Measurements from ENCODE around the gene TLR1.
A peak's percentile ranks its signal among the peaks of the same experiment; 100 is the strongest.
"Not testable (repeated sequence)": the region's sequence is repeated elsewhere in the genome, so short reads cannot be mapped to it uniquely, and the experiment has no call there.

TLR1 gene

GRCh38 chr4:38806251-38806650 lies 1.7 kb upstream of the TLR1 start:
- not testable (repeated sequence) for DNase-seq (ENCODE audit: low read depth)

GRCh38 chr4:38805530-38806145 lies 1.0 kb upstream of the TLR1 start:
- no peak for DNase-seq (ENCODE audit: low read depth)

DNA sequence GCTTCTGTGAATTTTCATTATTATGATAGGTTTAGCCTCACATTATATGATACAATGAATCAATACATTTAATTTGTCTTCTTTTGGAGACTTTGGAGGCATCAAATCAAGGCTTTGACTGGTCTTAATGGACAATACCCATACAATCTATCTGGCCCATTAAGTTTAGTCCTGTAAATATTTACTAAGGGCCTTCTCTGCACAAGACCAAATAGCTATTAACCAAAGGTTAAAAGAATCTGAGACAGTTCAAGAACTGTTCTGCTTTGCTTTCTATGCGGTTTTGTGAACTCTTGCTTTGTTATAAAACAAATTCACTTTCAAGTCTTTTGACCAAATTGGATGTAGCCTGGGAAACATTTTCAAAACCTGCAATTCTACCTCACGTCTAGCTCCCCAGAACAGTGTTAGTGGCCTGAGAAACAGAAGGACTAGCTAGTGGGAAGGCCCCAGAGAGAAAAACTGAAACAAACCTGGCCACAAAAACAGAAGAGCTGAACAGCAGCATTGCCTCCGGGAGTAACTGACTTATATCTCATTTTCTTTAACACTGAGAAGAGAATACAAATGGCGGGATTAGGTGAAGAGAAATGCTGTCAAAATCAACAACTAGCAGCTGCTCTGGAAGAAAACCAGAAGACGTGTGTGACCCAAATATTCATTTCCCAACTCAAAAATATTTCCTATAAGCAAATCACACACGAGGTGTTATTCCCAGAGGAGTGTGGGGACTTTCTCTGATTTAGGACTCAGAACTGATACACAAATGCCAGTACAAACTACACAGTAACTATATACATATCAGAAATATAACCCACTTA lies 548 bp downstream of the TLR1 start:
- DNase-seq (ENCODE audit: low read depth) = no peak

- DNase-seq (ENCODE audit: low read depth) = no peak
These were observed 1.8 kb downstream of the TLR1 start for GRCh38 chr4:38802561-38803355.

DNA sequence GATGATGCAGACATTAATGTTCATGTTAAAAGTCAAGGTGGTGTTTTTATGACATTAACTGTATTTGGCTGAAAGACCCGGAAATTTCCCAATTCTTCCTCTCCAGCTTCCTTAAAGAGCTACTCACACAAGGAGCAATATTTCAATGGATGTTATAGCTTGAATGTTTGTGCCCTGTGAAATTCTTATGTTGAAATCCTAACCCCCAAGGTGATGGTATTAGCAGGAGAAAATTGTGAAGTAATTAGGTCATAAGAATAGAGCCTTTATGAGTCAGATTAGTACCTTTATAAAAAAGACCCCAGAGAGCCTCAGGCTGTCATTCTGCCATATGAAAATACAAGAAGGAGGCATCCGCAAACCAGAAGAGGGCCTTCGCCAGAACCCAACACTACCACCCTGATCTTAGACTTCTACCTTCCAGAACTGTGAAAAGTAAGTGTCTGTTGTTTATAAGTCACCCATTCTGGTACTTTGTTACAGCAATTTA lies 3.6 kb downstream of the TLR1 start:
- no peak for DNase-seq (ENCODE audit: low read depth)

GRCh38 chr4:38800366-38800765 lies 4.2 kb downstream of the TLR1 start:
- DNase-seq (ENCODE audit: low read depth) = no peak

- DNase-seq (ENCODE audit: low read depth) = no peak
These were observed 9.5 kb downstream of the TLR1 start for GRCh38 chr4:38795087-38795486.

GRCh38 chr4:38794051-38794450 lies 10.5 kb downstream of the TLR1 start:
- DNase-seq (ENCODE audit: low read depth) = no peak

DNA sequence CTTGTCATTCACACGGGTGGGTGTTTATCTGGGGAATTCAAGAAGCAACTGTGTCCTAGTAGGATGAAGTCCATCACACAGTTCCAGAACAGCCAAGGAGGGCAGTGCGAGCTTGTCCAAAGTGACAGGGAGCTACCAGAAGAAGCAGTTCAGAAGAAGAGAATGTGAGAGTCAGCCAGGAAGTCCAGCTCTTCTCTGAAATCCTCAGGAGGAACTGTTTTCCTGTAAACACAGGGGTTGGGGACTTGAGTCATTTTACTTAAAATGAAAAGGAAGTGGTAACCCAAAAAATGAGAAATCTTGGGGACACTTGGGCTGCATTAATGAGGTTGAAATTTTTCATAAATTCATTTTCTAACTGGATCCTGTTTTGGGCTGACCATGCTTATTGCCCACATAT lies 13.6 kb downstream of the TLR1 start:
- no peak for DNase-seq (ENCODE audit: low read depth)

- DNase-seq (ENCODE audit: low read depth) = no peak
These were observed 16.3 kb downstream of the TLR1 start for GRCh38 chr4:38788317-38788716.

- DNase-seq (ENCODE audit: low read depth) = no peak
These were observed 16.9 kb downstream of the TLR1 start for GRCh38 chr4:38787693-38788092.

GRCh38 chr4:38785901-38786402 lies 18.6 kb downstream of the TLR1 start:
- no peak for DNase-seq (ENCODE audit: low read depth)

DNA sequence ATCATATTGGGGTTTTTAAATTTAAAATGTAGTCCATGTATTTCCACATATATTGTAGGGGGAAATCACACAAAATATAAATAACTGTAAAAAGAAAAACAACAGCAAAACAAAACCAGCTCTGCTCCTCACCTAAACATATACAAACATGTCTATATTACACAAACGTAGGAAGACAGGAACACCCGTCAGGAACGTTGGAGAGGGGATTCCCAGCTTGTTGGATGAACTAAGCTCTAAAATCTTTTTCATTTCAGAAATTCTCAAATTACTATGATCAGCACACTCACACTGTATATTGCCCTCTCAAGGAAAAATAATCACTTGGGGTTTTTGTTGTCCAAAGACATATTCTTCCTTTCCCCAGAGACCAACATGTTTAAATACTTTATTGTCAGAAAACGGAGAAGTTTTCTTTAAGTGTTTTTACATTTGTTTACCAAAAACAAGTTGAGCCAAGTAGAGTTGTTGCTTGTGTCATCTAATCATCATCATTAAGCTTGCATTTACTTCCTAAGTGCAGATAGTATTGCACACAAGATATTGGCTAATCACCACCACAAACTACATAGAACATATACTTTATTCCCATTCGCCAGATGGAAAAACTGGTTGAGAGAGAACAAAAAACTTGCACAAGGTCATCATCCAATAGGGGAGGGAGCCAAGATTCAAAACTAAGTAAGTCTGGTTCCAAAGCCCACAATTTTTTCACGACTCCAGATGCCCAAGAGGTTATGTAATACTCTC lies 19.4 kb downstream of the TLR1 start:
- no peak for DNase-seq (ENCODE audit: low read depth)

- DNase-seq (ENCODE audit: low read depth) = no peak
These were observed 20.4 kb downstream of the TLR1 start for GRCh38 chr4:38784141-38784540.

DNA sequence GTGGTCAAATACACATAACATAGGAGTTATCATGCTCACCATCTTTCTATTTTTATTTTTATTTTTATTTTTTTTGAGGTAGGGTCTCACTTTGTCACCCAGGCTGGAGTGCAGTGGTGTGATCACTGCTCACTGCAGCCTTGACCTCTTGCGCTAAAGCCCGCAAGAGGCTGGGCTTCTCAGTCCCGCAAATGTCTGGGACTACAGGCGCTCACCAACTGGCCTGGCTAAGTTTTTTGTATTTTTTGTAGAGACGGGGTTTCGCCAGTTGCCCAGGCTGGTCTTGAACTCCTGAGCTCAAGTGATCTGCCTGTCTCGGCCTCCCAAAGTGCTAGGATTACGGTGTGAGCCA lies 21.5 kb downstream of the TLR1 start:
- DNase-seq (ENCODE audit: low read depth) = no peak

DNA sequence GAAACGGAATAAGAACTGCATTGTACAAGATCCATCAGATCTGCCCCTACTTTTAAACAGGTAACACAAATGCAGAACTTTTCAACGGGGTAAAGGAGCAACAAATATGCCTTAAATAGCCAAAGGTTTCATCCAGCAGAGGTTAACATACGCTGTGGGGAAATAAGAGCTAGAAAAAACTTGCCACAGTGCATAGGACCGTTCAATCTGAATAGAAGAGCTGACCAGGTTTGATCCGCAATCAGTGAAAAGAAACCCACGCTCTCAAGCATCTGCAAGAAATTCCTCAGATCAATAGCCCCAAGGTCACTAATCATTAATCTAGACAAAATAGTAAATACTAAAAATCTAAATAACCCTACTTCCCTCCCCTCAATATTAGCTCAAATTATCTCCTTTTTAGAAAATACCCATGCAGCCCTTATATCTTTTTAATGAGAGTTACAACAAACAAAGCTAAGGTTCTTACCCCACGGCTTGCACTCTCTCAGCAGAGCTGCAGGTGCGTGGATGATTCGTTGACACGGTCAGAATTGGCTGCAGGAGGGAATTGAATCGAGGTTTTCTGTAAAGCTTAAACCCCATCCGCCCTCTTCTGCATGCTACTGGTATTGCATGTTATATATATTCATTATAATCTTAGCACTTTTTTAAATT lies 22.0 kb downstream of the TLR1 start, which contains the start of gene TLR10:
Gene TLR10 (minus strand): TSS at position 539 of the 657 bp plus-strand sequence. CDS start 7,400 bp downstream, outside the sequence.
- DNase-seq (ENCODE audit: low read depth) = peak; percentile 21

DNA sequence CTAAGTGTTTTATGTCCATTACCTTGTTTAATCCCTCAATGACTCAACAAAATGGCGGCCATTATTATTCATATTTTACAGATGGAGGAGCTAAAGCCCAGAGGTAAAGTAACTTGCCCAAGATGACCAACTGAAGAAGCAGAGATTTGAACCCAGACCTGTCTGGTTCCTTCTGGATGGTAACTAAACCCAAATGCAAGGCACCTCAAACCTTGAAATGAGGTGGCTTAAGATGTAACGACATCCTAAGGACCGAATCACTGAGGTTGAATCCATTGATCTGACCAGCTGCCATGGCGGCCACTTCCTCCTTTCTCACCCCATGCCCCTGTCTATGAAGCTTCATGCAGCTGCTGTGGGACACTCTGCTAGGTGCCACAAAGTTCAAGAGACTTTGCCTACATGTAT lies 22.7 kb downstream of the TLR1 start:
- DNase-seq (ENCODE audit: low read depth) = no peak

DNA sequence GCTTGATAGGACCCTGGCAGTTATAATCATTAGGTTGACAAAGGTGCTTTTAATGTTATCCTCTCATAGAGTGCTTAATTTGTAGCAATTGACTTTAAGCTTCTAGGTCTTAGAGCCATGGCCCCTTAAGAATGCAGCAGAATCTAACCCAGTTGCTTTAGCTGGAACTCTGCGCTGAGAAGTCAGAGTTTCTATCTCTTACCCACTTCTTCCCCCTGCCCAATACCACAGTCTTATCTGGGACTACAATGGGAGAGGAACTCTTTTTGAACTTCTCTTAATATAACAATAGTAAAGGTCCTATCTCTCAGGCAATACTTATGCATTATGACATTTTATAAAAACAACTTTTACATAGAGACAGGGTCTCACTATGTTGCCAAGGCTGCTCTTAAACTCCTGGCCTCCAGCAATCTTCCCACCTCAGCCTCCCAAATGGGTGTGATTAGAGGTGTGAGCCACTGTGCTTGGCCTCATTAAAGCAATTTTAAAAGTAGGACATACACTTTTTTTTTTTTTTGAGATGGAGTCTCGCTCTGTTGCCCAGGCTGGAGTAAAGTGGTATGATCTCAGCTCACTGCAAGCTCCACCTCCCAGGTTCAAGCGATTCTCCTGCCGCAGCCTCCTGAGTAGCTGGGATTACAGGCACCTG lies 23.6 kb downstream of the TLR1 start:
- no peak for DNase-seq (ENCODE audit: low read depth)

GRCh38 chr4:38779790-38780189 lies 24.8 kb downstream of the TLR1 start:
- DNase-seq (ENCODE audit: low read depth) = no peak

DNA sequence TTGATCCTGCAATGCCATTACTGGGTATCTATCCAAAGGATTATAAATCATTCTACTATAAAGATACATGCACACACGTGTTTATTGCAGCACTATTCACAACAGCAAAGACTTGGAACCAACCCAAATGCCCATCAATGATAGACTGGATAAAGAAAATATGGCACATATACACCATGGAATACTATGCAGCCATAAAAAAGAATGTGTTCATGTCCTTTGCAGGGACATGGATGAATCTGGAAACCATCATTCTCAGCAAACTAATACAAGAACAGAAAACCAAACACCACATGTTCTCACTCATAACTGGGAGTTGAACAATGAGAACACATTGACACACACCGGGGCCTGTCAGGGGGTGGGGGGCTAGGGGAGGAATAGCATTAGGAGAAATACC lies 26.7 kb downstream of the TLR1 start:
- DNase-seq (ENCODE audit: low read depth) = not testable (repeated sequence)

DNA sequence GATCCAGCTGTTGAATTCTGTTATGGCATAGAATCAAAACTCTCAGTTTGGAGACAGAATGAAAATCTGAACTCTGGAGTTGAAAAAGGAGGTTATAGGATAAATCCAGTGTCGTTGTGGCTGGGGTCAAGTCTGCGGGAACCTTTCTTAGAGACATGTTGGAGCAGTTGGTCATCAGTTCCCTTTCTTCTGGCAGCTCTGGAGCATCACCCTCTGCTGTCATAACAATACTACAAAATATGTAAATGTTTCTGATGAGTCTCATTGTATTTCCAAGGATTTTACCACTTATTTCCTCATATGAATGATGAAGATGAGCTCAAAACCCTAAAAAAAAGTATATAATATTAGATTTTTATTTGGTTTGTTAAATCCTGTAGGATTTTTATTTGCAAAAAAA lies 29.3 kb downstream of the TLR1 start:
- DNase-seq (ENCODE audit: low read depth) = no peak

Measured in fibroblast of gingiva (primary cell).